GM19043 (cell line): ENCODE results near the gene SDK2.

Experiments
- ATAC-seq: cut with Tn5 transposase; IDR thresholded peaks from one replicate; pipeline ENCODE4 v1.9.1; 2021; ENCODE audit warnings: low read depth; ENCODE audit not compliant: unreplicated experiment

The SDK2 gene

DNA sequence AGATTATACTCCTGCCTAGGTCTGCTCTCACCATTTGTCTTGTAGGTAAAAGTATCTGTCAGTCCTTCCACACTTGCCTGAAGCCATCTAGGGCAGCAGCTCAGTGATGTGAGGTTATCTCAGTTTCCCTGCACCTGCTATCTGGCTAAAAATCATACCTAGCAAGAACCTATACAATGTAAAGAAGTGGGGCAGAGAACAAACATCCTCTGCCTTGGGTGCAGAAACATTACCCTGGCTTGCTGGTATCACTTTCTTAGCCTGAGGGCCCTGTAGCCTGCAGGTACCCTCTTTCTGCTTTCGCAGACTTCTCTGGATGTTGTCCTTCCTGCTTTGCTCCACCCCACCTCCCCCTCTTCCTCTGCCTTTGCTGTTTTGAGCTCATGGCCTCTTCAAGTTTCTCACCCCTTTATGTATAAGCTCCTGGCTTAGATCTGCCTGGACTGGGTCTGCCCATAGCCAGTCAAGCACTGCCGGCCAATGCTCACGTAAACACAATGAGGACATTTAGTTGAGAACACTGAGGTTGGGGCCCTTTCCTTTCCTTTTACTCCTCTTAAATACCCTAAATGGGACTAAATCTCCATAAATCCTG is 8.7 kb upstream of the SDK2 start:
- no peak for ATAC-seq

DNA sequence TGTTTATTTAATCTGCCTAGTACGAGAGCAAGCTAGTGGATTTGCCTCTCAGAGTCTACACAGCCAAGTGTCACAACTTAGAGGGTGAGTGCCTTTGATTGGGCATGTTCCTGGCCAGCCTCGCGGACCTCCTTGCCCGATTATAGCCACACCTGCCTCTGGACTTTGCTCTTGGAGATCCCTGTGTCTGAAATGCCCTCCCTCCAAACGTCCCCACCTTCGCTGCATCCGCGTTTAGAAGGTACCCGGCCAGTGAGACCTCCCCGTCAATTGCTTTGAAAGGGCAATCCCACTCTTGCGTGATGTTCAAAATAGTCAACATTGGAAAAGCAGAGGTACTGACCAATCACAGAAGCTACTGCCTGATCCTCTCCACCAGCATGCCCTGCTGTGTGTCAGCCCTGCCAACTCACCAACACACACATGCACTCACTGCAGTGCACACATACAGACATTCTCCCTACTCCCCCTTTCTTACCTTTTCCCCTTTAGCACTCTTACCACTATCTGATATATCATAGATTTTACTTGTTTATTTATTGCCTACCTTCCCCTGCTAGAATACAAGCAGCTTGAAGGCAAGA is 6.5 kb upstream of the SDK2 start:
- no peak for ATAC-seq

DNA sequence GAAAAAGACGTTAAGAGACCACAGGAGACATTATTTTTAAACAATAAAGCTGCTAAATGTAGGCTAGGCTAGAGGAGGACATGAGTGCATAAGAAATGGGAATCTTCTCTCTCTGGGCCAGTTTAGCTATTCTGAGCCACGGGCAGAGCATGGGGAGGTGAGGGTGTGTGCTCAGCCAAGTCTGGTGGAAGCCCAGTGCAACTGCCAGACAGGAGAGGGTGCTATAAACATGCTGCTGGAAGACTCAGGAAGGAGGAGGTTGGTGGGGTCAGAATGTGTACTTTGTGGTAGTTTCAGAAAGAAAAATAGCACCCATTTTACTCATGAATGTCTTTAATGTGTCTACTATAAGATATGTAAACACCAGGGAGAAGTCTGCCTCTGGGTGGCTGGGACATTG is 5.9 kb upstream of the SDK2 start:
- ATAC-seq: no peak

DNA sequence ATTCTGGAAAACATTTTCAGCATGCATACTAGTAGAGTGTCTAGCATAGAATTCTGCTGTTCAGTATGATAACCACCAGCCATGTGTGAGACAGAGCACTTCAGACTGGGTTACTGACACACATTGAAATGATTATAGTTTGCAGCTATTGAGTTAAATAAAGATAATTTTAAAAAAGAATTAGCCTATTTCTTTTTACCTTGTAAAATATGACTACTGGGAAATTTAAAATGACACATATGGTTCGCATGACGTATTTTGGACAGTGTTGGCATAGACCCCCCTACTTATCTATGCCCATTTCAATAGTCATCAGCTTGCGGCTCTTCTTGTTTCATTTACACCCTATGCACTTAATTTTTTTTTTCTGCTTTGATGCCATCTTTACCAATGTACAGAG is 4.7 kb upstream of the SDK2 start:
- ATAC-seq: no peak

DNA sequence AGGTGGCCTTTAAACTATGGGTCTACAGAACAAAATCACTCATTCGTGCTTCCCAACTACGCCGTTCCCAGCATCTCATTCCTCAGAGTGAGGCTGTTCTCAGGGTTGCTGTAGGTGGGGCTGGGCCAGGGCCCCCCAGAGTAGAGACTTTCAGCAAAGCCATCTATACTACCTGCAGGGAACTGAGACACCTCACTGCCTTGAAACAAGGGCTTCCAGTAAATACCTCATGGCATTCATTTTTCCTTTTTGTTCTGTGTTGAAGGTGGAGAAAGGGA is 4.2 kb upstream of the SDK2 start:
- no peak for ATAC-seq

DNA sequence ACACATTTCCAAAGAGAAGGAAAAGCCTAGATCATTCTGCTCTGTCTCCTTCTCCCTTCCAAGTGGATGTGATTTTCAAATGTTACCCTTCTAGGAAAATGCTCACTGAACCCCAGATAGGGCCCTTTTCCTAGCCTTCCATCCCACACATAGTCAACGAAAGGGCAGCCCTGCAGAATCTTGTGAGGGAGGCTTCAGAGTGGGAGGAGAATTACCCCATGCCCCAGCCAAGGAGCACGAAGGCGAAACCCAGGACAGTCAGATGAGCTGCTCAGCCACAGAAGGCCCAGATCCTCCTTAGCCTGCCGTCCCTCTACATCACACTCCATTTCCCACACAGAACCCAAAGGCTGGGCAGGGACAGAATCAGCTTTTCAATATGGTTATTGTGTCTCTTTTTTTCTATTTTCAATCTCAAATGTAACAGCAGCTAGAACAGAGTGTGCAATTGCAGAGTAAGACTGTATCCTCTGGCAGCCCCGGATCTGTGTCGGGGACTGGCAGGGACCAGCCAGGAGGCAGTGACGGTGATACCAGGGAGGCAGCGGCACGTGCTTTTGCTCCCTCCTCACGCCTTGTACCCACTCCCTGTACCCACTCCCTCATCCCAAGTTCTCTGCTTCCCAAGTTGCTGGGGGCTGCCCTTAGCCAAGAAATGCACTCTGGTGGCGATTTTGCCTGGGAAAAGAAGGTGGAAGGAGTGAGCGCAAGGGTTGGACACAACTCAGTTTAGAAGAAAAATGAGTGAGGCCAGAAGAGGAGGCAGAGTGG is 3.7 kb upstream of the SDK2 start:
- no peak for ATAC-seq

DNA sequence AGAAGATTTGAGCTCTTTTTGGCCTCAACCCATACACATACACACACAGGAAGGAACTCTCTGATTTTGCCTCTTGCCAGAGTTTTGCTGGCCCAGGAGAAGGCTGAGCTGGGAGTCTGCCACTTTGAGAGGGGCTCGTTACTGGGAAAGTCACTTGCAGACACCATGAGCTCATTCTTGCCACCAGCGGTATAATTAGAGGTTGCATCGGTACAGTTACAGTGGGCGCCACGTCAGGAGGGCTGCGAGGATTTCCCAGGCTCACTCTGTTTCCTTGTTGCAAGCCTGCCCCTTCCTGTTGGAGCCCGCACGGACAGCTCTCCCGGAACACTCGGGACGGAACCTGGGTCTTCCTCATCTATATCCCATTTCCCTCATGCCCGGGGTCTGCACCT is 3.1 kb upstream of the SDK2 start:
- no peak for ATAC-seq

DNA sequence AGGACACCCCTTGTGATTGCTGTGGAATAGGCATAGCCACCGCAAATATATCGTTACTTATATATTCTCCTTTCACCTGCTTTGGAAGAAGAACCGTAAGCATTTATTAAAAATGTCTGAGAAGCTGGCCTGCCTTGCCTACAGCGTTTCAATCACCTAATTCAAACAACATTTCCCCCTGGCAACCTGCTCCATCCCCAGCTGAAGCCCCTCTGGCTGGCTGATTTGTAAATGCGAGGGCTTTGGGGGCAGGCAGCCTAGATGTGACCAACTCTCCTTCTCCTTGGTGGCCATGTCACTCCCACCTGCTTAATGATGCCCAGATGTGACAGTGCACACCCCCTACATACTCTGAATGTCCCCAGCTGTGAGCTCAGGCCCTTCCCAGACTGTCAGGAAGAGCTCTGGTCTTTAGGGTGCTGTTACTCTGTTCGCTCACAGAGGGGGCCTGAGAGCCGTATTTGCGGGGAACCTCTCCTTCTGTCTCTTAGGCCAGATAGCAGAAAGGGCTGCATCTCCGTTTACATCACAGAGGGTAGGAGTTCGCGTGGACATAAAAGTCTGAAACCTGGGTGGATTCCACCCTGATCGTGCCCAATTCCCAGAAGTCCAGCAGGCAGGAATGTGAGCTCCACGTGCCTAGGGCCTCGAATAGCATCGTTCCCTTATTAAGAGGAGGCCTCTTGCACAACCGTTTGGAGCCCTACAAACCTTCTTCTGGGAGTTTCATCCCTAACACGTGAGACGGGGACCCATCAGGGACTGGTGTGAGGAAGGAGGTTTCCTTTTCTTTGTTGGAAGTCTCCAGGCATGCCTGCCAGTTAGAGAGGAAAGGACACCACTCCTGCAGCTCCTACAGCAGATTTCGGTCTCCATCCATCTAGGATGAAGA is 2.4 kb upstream of the SDK2 start:
- ATAC-seq: no peak

DNA sequence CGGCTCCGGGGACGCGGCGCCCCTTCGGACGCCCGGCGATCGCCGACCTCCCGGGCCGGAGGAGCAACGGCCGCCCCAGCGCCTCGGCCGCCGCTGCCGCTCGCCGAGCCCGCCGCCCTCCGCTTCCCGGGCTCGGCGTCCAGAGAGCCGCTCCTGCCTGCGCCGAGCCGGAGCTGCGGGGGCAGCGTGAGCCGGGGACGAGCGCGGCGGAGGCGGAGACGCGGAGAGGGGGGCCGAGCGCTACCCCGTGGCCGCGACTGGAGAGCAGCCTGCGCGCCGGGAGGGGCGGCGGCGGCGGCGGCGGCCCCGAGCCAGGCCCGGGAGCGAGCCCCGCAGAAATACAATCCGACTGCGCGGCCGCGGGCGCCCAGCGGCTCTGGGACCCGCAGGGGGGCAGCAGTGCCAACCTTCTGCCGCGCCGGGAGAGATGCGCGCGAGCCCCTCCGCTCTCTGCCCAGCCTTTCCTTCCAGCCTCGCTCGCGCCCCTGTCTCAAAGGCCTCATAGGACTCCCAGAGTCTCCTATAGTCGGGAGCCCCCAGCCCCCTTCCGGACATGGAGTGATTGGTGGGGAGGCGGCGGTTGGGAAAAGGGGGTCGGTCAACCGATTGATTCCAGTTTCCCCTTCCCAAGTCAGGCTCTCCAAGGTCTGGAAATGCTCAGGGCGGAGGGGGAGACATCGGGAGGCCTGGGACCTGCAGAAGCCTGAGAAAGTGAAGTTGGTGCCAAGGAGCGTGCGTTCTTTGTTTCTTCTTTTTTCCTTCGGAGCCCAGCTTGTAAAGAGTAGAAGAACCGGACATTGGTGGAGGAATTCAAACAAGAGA is 1.0 kb upstream of the SDK2 start:
- ATAC-seq: no peak

DNA sequence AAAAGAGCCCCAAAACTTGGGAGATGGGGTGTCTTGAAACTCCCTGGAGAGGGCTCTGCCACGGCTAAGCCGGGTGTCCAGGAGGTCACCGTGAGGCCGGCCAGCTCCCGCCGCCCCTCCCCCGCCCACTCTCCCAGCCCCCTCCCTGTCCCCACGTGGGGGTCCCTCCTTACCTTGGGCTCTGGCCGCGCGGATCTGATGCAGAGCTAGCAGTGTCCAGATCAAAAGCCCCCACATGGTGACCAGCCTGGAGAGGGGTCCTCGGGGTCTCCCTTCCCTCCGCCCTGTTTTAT is 447 bp downstream of the SDK2 start:
- ATAC-seq: no peak

DNA sequence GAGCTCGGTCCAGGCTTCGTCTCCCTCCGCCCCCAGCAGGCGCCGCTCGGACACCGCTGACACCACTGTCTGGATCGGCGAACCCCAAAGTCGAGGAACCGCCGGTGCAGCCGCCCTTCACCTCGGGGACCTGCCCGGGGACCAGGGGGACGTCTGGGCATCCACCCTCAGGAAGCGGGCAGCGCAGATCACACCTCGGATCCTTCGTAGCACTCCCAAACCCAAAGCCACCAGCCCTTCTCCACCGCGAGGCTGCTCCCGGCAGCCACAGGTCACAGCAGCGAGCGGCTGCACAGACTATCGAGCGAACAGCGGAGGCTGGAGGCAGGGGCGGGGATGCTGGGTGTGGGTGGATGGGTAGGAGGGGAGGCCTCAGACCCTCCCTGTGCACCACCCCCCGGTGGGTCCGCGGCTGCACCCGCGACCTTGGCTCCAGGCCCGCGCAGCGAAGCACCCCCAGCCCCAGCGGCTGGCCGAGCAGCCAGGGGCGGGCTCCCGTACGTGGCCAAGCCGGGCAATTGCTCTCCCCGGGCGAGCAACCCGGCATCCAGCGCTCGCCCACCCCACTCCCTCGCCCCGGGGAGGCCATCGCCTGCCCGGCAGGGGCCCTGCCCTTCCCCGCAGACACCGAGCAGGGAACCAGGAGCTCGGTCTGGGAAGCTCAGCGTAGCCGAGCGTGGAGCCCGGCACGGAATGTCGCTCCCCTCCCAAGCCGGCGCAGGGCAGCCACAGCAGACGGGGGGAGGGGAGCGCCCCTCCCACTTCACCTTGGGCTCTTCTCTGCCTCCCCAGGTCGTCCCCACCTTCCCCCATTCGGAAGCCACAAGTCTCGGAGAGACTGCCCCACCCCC is 1.0 kb downstream of the SDK2 start:
- no peak for ATAC-seq

DNA sequence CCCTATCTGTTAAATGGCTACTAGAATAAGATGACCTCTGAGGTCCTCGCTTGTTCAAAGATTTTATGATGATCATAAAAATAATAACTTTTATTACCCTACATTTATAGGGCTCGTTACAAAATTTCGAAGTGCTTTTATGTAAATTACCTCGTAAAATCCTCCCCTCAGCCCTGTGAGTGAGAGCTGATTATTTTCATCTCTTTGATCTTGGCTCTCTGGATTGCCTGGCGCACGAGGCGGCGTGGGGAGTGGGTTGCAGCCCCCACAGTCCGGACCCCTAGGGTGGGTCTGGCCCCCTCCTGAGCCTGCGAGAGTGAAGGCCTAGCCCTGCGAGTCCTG is 1.6 kb downstream of the SDK2 start:
- no peak for ATAC-seq

DNA sequence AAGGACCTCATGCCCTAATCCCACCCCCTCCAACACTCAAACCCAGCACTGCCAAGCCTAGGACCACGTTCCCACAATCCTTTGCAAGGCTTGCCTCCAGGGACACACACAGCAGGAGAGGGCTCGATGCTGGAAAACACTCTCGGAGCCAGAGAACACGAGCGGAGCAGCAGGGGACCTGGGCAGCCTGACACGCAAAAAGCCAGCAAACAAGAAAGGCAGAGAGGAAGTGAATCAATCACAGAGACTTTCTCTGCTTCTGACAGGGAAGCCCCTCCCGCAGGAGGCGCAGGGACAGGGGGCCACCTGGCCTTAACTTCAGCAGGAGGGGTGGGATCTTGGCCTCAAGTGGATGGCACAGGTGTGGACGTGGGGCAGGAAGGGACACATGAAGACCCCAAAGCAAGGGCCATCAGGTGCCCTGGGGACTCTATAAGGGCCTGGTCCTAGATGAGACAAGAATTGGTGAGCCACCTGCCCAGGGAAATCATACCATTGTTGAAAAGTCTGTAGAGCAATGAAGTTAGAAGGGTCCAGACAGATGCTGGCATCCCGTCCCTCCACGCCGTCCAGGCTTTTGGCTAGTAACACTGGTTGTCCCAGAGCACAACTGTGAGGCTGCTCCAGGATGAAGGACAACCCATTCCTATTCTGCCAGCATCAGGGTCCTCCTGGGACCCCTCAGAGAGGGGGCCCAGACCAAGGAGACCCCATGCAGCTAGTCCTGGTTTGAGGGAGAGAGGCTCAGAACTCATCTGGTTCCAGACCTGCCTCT is 2.2 kb downstream of the SDK2 start:
- ATAC-seq: no peak

DNA sequence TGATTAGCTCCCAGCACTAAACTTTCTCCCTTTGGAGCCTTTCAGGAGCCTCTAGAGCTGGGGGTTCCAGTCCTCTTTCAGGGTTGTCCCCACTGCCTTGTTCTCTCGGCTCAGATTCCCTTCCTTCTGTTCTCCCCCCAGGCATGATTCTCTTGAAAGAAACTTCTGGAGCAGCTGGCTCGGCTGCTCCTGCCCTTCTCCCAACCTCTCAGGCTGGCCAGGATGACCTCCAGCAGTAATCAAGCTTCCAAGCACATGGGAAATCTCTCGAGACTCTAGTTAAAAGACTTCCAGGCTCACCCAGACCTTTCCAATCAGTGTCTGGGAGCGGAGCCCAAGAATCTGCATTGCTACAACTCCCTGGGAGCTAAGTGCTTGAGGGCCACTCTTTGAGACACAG is 3.6 kb downstream of the SDK2 start:
- no peak for ATAC-seq

DNA sequence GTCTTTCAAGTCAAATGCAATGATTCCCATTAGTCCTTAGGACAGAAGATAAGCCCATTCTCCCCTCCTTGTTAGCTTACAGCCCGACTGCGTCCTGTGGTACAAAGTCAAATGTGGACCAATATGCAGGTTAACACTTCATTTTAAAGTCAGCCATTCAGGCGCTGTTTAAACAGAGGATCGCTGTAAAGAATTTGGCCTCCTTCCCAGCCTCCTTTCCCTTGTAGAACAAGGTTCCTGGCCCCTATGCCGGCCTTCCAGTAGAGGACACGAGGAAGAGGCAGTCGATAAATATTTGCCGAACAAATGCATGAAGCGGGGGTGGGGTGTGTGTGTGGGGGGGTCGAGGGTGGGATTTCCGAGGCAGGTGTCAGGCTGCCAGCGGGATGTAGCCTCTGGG is 4.3 kb downstream of the SDK2 start:
- ATAC-seq: no peak

DNA sequence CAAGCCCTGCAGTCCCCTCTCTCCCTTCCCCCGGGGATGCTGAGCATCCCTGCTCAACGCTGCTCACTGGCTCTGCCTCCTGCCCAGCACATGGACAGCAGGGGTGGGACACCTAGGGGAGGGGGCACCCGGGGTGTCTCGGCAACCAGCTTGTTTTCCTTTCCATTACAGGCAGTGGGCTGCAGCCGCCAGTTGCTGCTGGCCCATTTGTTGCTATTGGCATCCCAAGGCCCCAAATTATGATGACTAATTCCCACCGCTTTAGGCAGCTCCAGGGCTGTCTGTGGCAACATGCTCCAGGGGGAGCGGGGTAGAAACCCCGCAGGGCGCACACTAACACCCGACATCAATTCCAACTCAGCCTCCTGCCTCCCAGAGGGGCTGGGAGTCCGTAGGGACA is 4.9 kb downstream of the SDK2 start:
- ATAC-seq: no peak

DNA sequence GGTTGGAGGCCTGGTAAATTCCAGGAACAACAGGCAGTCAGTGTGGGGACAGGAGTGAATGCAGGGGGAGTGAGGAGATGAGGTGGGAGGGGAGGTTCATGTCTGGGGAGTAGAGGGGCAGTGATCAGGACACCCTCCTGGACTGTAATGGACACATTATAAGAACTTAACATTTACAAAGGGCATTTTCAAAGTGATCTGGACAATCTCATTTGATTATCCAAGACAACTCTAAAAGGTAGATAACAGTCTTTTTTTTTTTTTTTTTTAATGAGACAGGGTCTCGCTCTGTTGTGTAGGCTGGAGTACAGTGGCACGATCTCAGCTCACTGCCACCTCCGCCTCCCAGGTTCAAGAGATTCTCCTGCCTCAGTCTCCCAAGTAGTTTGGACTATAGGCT is 5.7 kb downstream of the SDK2 start:
- no peak for ATAC-seq

DNA sequence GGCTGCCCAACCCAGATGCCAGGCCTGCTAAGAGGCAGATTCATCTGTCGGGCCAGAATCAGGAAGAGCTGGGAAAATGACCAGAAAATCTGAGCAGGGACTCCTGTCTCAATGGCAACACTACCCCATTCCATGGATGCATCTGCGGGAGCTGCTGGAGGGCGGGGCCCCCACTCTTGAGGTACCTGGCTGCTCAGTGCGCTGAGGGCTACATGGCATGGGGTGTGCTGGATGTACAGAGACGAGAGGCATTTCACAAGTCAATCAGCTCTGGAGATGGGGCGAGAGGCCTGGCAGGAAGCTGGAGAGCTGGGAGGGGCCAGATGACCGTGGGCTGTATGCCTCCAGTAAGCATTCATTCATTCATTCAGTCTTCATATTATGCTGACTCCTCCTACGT is 6.4 kb downstream of the SDK2 start:
- no peak for ATAC-seq

DNA sequence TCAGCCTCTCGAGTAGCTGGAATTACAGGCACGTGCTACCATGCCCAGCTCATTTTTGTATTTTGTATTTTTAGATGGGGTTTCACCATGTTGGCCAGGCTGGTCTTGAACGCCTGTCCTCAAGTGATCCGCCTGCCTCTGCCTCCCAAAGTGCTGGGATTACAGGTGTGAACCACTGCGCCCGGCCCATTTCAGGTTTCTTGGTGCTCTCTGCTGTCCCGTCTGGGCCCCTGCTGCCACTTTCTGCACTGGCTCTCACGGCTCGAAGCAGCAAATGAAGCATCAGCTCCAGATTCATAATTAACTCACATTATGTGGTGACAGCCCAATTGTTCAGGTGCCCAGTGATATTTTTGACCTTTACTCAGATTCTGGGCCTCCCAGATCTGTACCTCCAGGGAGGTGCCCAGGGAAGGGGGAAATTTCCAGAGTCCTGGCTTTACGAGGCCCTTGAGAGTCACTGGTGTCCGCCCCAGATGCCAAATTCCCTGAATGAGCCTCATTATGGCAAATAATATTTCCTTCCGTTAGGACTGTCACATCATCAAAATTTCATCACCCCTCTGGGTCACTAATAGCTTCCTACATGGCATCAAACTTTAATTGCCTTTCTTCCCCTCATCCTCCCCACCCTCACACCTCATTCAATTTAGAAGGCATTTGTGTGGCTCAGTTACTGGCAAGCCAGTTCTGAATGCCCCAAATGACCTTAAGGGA is 9.0 kb downstream of the SDK2 start:
- no peak for ATAC-seq
